Neural cell (in vitro differentiated cells): ENCODE measurements around the gene PTPRG. TPM values are rescaled to one million over a fixed set of nuclear protein-coding genes. Genes with fewer than 3 reads are reported as not detected.

ENCODE experiments used
- H2AFZ ChIP-seq: fragments of 200-600, 300-800 bp; sonication (generic), shearing (Covaris generic); 2 replicates; pipeline ENCODE4 v1.6.0; 2014; ENCODE audit warnings: low read depth, mild to moderate bottlenecking, antibody characterized with exemption, low read length, moderate library complexity
- H3F3A ChIP-seq: fragments of 200-600 bp; shearing (Covaris generic); 2 replicates; pipeline ENCODE4 v1.6.1; 2016; ENCODE audit warnings: mild to moderate bottlenecking, moderate library complexity, mixed read lengths, antibody characterized with exemption, low read length; ENCODE audit not compliant: insufficient read depth, poor library complexity, severe bottlenecking
- H3K27ac ChIP-seq: fragments of 200-600, 300-800 bp; sonication (generic), shearing (Covaris generic); 2 replicates; pipeline ENCODE4 v1.5.1; 2014; ENCODE audit warnings: mild to moderate bottlenecking, low read length, moderate library complexity
- H3K27me3 ChIP-seq: fragments of 300-800, 200-600 bp; sonication (generic), shearing (Covaris generic); 2 replicates; pipeline ENCODE4 v1.6.0; 2014; ENCODE audit warnings: mild to moderate bottlenecking, low read depth, low read length, moderate library complexity; ENCODE audit not compliant: insufficient read depth
- H3K36me3 ChIP-seq: fragments of 300-800, 200-600 bp; sonication (generic), shearing (Covaris generic); 2 replicates; pipeline ENCODE4 v1.5.1; 2014; ENCODE audit warnings: mild to moderate bottlenecking, antibody characterized with exemption, low read length, moderate library complexity; ENCODE audit not compliant: insufficient read depth
- H3K4me2 ChIP-seq: fragments of 300-800, 200-600 bp; sonication (generic), shearing (Covaris generic); 2 replicates; pipeline ENCODE4 v1.6.0; 2014; ENCODE audit warnings: mild to moderate bottlenecking, low read length
- H3K4me3 ChIP-seq: fragments of 300-800, 200-600 bp; sonication (generic), shearing (Covaris generic); 2 replicates; pipeline ENCODE4 v1.5.1; 2014; ENCODE audit warnings: mild to moderate bottlenecking, low read length, moderate library complexity
- H3K79me2 ChIP-seq: fragments of 200-600 bp; shearing (Covaris generic); replicated peaks from 2 replicates; pipeline ENCODE4 v1.6.0; 2014; ENCODE audit warnings: mild to moderate bottlenecking, low read length, moderate library complexity; ENCODE audit not compliant: insufficient read depth
- H3K9ac ChIP-seq: fragments of 300-800, 200-600 bp; sonication (generic), shearing (Covaris generic); 2 replicates; pipeline ENCODE4 v1.6.1; 2016; ENCODE audit warnings: mild to moderate bottlenecking, low read length, mixed read lengths
- H3K9me2 ChIP-seq: fragments of 200-600 bp; shearing (Covaris generic); 2 replicates; pipeline ENCODE4 v1.6.1; 2016; ENCODE audit warnings: mild to moderate bottlenecking, low read length, mixed read lengths; ENCODE audit not compliant: insufficient read depth
- H3K9me3 ChIP-seq: fragments of 200-600, 300-800 bp; sonication (generic), shearing (Covaris generic); 2 replicates; pipeline ENCODE4 v1.6.1; 2016; ENCODE audit warnings: mild to moderate bottlenecking, mixed run types, low read length, moderate library complexity, mixed read lengths
- H4K20me1 ChIP-seq: fragments of 200-600 bp; shearing (Covaris generic); 2 replicates; pipeline ENCODE4 v1.6.1; 2016; ENCODE audit warnings: mild to moderate bottlenecking, mixed run types; ENCODE audit not compliant: insufficient read depth
- EP300 ChIP-seq: fragments of 450-650 bp; conservative IDR thresholded peaks from 2 replicates; pipeline ENCODE4 v1.6.1; 2014; ENCODE audit warnings: antibody characterized with exemption, mild to moderate bottlenecking, moderate library complexity; ENCODE audit not compliant: poor library complexity, severe bottlenecking
- EZH2 ChIP-seq: fragments of 200-600, 300-800 bp; shearing (Covaris generic), sonication (generic); IDR thresholded peaks from 2 replicates; pipeline ENCODE4 v1.6.1; 2014; ENCODE audit warnings: antibody characterized with exemption, low read length, borderline replicate concordance, mild to moderate bottlenecking; ENCODE audit not compliant: insufficient read depth, poor library complexity, severe bottlenecking
- MXI1 ChIP-seq: fragments of 450-650 bp; conservative IDR thresholded peaks from 2 replicates; pipeline ENCODE4 v1.6.1; 2014; ENCODE audit warnings: antibody characterized with exemption, mild to moderate bottlenecking; ENCODE audit not compliant: poor library complexity, severe bottlenecking
- POLR2AphosphoS5 ChIP-seq: IDR thresholded peaks from 2 replicates; pipeline ENCODE4 v1.6.1; 2012
- RAD21 ChIP-seq: fragments of 450-650 bp; conservative IDR thresholded peaks from 2 replicates; pipeline ENCODE4 v1.6.1; 2014; ENCODE audit warnings: antibody characterized with exemption, mild to moderate bottlenecking, moderate library complexity
- SMC3 ChIP-seq: fragments of 450-650 bp; conservative IDR thresholded peaks from 2 replicates; pipeline ENCODE4 v1.6.1; 2014; ENCODE audit warnings: antibody characterized with exemption, mild to moderate bottlenecking, moderate library complexity; ENCODE audit not compliant: poor library complexity
- TAF1 ChIP-seq: IDR thresholded peaks from 2 replicates; pipeline ENCODE4 v1.6.1; 2012; ENCODE audit warnings: low read depth
- polyA plus RNA-seq: library from polyadenylated mRNA; depleted of rRNA; stranded (reverse); fragments of >200 nt; gene quantifications from 2 replicates; pipeline ENCODE4 v1.2.3, GENCODE V29; 2014
- TF ChIP-seq, protein P1 (sequence below): fragments of 450-650 bp; IDR thresholded peaks from 2 replicates; pipeline ENCODE4 v1.5.1; 2014; ENCODE audit warnings: antibody characterized with exemption, mild to moderate bottlenecking, moderate library complexity; ENCODE audit not compliant: poor library complexity, severe bottlenecking
- TF ChIP-seq, protein P2 (sequence below): IDR thresholded peaks from 2 replicates; pipeline ENCODE4 v1.6.1; 2012; ENCODE audit warnings: borderline replicate concordance

The PTPRG gene
- polyA plus RNA-seq, 1 donor from 2014 or later, result 33.1 TPM

DNA sequence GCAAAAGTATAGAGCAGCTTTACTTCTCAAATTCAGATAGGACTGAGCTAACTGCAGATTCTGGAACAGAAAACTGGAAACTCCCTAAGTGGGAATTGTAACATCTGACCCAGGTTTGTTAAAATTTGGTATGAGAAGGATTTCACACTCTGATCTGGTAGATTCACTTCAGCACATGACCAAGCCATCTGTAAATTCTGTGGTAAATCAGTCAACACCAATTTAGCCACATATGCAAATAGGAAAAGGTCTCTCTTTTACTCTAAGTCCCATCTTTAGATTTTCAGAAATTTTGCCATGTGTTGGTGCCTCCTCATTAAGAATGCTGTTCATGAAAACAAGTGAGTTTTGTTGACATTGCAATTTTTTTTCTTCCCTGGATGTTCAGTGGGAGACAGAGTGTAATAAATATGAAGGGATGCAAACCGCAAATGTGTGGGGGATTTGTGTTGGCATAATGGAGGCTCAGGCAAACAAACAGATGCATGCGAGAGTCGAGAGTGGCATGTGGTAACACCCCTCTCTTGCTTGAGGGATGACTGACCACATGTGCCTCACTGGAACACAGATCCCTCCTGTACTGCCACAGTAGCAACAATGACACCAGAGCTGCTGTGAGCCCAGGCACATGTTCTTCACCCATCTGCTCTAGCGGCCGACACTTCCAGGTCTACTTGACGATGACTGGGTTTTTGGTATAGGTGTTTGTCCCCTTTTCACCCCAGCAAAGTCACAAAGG is 665.4 kb downstream of the PTPRG start:
- Histone ChIP-seq H3K9ac (no peak overlapping the region), H4K20me1 (no peaks in the 10 kb centered on the region), H3F3A (peaks cover 5% of the 10 kb centered on the region), H3K79me2 (no peaks in the 10 kb centered on the region), H3K9me3 (no peaks in the 10 kb centered on the region), H3K27ac (no peak overlapping the region), H2AFZ (no peak overlapping the region), H3K4me3 (no peak overlapping the region), H3K27me3 (no peaks in the 10 kb centered on the region), H3K36me3 (no peaks in the 10 kb centered on the region), H3K4me2 (no peak overlapping the region), H3K9me2 (no peaks in the 10 kb centered on the region)
- TF ChIP-seq, protein P1, sequence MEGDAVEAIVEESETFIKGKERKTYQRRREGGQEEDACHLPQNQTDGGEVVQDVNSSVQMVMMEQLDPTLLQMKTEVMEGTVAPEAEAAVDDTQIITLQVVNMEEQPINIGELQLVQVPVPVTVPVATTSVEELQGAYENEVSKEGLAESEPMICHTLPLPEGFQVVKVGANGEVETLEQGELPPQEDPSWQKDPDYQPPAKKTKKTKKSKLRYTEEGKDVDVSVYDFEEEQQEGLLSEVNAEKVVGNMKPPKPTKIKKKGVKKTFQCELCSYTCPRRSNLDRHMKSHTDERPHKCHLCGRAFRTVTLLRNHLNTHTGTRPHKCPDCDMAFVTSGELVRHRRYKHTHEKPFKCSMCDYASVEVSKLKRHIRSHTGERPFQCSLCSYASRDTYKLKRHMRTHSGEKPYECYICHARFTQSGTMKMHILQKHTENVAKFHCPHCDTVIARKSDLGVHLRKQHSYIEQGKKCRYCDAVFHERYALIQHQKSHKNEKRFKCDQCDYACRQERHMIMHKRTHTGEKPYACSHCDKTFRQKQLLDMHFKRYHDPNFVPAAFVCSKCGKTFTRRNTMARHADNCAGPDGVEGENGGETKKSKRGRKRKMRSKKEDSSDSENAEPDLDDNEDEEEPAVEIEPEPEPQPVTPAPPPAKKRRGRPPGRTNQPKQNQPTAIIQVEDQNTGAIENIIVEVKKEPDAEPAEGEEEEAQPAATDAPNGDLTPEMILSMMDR, result no peak
- TF ChIP-seq TAF1 (no peak), SMC3 (no peak), EP300 (no peak), POLR2AphosphoS5 (no peak), MXI1 (no peak), EZH2 (no peak), RAD21 (no peak)
- TF ChIP-seq, protein P2, sequence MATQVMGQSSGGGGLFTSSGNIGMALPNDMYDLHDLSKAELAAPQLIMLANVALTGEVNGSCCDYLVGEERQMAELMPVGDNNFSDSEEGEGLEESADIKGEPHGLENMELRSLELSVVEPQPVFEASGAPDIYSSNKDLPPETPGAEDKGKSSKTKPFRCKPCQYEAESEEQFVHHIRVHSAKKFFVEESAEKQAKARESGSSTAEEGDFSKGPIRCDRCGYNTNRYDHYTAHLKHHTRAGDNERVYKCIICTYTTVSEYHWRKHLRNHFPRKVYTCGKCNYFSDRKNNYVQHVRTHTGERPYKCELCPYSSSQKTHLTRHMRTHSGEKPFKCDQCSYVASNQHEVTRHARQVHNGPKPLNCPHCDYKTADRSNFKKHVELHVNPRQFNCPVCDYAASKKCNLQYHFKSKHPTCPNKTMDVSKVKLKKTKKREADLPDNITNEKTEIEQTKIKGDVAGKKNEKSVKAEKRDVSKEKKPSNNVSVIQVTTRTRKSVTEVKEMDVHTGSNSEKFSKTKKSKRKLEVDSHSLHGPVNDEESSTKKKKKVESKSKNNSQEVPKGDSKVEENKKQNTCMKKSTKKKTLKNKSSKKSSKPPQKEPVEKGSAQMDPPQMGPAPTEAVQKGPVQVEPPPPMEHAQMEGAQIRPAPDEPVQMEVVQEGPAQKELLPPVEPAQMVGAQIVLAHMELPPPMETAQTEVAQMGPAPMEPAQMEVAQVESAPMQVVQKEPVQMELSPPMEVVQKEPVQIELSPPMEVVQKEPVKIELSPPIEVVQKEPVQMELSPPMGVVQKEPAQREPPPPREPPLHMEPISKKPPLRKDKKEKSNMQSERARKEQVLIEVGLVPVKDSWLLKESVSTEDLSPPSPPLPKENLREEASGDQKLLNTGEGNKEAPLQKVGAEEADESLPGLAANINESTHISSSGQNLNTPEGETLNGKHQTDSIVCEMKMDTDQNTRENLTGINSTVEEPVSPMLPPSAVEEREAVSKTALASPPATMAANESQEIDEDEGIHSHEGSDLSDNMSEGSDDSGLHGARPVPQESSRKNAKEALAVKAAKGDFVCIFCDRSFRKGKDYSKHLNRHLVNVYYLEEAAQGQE, result no peak

DNA sequence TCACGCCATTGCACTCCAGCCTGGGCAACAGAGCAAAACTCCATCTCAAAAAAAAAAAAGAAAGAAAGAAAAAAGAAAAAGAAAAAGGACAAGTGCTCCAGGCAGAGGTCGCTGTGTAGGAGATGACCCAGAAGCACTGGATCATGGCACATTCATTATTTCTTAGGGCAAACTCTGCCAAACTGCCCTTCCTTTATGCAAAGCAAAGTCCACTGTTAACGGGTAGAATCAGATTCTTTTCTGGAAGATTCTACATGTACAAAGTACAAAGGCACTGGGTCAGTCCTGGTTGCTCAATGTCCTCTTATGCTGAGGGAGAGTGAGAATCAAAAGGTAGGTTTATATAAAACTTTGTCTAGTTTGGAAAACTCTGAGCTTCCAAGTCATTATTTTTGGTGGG is 667.1 kb downstream of the PTPRG start:
- Histone ChIP-seq H3K4me2 (no peak overlapping the region), H3K27ac (no peak overlapping the region), H4K20me1 (no peaks in the 10 kb centered on the region), H3K9me3 (no peaks in the 10 kb centered on the region), H3K9ac (no peak overlapping the region), H3K79me2 (no peaks in the 10 kb centered on the region), H3K36me3 (no peaks in the 10 kb centered on the region), H3K4me3 (no peak overlapping the region), H2AFZ (no peak overlapping the region), H3K27me3 (no peaks in the 10 kb centered on the region), H3K9me2 (no peaks in the 10 kb centered on the region), H3F3A (peaks cover 5% of the 10 kb centered on the region)
- TF ChIP-seq EZH2, result no peak
- TF ChIP-seq, protein P1, result no peak
- TF ChIP-seq POLR2AphosphoS5, result no peak
- no peak for TF ChIP-seq RAD21
- no peak for TF ChIP-seq SMC3
- no peak for TF ChIP-seq EP300
- TF ChIP-seq, protein P2, result no peak
- no peak for TF ChIP-seq MXI1
- TF ChIP-seq TAF1, result no peak
